Measurements from ENCODE around the gene RASGRF1.

Gene RASGRF1

GRCh38 chr15:78983146-78983918, 107.2 kb downstream of the RASGRF1 start:
- DNase-seq: no peak

- DNase-seq: no peak
Observed at GRCh38 chr15:78982736-78983135, 107.8 kb downstream of the RASGRF1 start.

DNA sequence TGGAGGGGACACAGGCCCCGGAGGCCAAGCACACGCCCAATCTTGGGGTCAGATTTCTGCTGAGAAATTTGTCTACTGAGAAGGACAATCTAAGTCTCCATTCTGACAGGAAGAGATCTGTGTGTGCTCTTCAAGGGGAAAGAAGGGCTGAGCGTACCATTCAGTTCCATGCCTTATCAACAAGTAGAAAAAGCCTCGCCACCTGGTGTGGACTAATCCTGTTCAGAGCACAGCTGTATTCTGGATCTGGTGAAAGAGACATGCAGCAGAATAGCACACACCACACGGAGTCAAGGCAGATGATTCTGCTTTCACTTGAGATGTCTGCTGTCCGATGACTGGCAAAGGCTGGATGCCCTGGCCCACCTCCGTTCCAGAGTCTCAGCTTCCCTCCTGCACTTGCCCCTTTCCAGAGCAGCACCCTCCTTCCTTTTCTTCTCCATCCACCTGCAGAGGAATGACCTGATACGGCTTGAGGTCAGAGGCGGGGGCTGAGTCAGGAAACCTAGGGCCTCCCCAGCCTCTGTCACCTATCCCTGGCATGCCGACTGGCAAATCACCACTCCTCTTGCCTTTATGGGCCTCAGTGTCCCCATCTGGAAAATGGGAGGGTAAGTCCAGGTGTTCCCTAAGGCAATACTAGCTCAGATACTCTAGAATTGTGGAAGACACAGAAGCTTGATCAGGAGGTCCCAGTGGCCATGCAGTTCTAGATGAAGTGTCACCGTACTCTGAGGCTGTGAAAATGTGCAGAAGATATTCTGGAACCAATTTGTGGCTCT, 108.9 kb downstream of the RASGRF1 start:
- no peak for DNase-seq

DNA sequence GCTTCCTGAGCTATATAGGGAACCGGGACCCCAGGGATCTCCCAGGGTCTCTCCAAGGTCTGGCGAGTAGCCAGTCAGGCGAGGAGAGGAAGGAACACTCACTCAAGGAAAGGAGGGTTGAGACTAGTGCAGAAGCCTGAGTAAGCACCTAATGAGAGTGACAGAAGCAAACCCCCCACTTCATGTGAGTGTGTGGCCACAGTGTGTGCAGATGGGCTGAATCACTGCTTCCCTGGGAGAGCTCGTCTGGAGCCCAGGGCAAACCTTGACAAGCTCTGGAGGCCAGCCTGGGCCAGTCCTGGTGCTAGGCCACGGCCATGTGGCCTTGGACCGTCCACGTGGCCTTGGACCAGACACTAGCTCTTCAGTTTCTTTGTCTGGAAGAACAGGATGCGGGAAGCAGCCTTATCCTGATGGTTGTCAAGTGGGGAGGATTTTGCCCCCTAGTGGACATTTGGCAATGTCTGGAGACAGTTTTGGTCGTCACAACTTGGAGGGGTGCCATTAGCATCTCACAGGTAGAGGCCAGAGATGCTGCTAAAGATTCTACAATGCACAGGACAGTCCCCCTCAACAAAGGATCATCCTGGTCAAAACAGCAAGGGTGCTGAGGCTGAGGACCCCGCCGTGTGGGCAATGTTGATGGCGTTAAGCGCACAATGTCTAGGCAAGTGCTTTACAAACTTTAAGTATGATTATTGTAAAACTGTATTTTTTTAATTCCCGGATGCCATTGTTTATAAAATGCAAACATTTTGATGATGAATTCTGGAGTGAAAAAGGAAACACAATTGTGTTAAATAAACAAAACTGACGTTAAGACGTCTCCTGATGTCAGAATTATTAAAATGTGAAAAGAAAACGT, 110.9 kb downstream of the RASGRF1 start:
- DNase-seq: peak; percentile 15

- DNase-seq: no peak
Observed at GRCh38 chr15:78978601-78979179, 111.9 kb downstream of the RASGRF1 start.

GRCh38 chr15:78977591-78978347, 112.8 kb downstream of the RASGRF1 start:
- DNase-seq: no peak

DNA sequence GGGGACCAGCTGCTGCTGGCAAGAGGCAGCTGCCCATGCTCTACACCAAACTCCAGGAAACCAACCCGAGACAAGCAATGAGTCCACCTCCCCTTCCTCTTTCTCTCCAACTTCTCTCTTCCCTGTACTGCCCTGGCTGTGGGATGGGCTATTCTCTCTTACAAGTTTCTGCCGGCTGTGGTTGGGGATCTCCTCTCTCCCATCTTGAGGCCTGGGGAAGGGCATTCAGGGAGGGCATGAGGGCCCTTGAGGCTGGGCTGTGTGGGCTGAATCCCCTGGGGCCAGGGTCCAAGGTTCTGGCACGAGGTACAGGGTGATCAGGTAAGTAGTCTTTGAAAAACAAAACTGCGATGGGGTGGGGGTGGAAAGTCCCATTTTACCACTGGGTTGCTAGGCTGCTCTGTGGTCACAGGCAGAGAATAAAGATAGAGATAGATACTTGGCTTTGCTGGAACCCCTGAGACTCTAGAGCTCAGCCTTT, 113.4 kb downstream of the RASGRF1 start:
- DNase-seq: no peak

GRCh38 chr15:78976691-78977090, 113.9 kb downstream of the RASGRF1 start:
- no peak for DNase-seq

GRCh38 chr15:78974272-78974918, 116.2 kb downstream of the RASGRF1 start:
- DNase-seq: no peak

- DNase-seq: no peak
Observed at GRCh38 chr15:78969687-78970349, 120.8 kb downstream of the RASGRF1 start.

DNA sequence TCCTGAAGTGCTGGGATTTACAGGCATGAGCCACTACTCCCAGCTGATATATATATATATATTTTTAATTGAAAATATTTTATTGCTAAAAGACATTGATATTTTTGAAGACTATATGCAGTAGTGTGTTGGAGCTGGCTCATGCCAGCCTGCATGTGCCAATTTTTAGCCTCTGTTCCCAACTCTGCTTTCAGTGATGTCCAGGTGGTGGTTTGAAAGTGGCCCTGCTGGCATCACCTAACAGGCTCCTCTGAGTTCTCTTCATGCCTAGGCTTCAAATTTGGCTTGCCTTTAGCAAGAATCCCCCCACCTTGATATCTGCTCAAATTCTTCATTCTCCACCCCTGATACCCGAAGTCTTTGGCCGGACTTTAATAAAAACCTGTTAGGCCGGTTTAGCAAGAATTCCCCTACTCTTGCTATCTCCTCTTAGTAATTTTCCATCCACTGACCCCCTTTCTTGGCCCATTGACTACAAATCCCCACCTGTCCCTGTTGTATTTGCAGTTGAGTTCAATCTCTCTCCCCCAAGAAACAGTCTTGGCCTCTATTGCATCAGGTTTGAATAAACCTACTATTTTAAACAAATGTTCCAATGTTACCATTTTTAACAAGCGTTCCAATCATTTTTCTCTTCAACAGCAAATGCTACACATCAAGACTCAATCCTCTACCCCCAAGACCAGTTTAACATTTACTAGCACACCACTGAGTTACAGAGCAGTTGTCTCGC, 121.9 kb downstream of the RASGRF1 start:
- no peak for DNase-seq

- DNase-seq: no peak
Observed at GRCh38 chr15:78968114-78968513, 122.5 kb downstream of the RASGRF1 start.

DNA sequence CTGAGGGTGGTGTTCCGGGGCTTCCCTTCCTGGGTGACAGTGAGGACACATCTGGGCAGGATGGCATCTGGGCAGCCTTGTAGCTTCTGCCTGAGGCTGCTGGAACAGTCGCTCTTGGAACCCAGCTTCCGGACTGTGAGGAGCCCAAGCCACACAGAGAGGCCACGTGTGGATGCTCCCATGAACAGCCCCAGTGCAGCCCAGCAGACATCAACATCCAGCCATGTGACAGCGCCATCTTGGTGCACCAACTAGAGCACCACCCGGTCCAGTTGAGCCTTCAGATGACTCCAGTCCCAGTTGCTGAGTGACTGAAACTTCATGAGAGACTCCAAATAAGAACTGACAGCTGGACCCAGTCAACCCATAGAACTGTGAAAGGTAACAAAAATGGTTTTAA, 130.3 kb downstream of the RASGRF1 start:
- DNase-seq: no peak

GRCh38 chr15:78959360-78959759, 131.2 kb downstream of the RASGRF1 start:
- no peak for DNase-seq

- no peak for DNase-seq
Observed at GRCh38 chr15:78957416-78958093, 133.0 kb downstream of the RASGRF1 start.

- DNase-seq: no peak
Observed at GRCh38 chr15:78956937-78957336, 133.6 kb downstream of the RASGRF1 start.

GRCh38 chr15:78955355-78955754, 135.2 kb downstream of the RASGRF1 start:
- no peak for DNase-seq

DNA sequence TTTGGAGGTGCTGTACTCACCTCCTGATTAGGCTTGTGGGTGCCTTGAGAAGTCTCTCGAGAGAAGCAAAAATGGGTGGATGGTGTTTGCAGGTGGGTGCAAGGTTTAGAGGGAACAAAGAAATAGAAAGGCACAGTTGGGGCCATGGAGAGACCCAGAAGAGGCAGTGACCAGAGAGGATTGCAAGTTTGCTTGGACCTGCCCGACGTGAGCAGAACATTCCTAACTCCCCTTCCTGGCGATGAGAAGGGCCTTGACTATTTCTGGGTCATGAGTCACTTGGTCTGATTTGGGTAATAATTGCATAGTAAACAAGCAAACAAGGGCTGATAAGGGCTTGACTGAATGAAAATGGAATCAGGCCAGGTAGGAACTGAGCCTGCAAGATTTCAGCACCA, 138.7 kb downstream of the RASGRF1 start:
- no peak for DNase-seq
